Retina (tissue), 1 donor: ENCODE results near the gene AK8.

Experiments
- DNase-seq: peaks from one replicate; pipeline ENCODE4 v3.0.0-alpha.2; 2016

Gene AK8

GRCh38 chr9:132710333-132710732, 167.8 kb downstream of the AK8 start:
- no peak for DNase-seq

GRCh38 chr9:132708769-132709430, 169.2 kb downstream of the AK8 start:
- no peak for DNase-seq

GRCh38 chr9:132708239-132708638, 169.8 kb downstream of the AK8 start:
- no peak for DNase-seq

GRCh38 chr9:132703336-132703735, 174.7 kb downstream of the AK8 start:
- DNase-seq: no peak

GRCh38 chr9:132702254-132702653, 175.8 kb downstream of the AK8 start:
- DNase-seq: no peak

GRCh38 chr9:132699956-132700355, 178.1 kb downstream of the AK8 start:
- DNase-seq: no peak

GRCh38 chr9:132698989-132699388, 179.1 kb downstream of the AK8 start:
- no peak for DNase-seq

- DNase-seq: no peak
Observed at GRCh38 chr9:132697230-132697629, 180.9 kb downstream of the AK8 start.

- no peak for DNase-seq
Observed at GRCh38 chr9:132694144-132694543, 183.9 kb downstream of the AK8 start.

- DNase-seq: no peak
Observed at GRCh38 chr9:132690696-132691095, 187.4 kb downstream of the AK8 start.

GRCh38 chr9:132683873-132684272, 194.2 kb downstream of the AK8 start:
- no peak for DNase-seq

GRCh38 chr9:132681561-132681960, 196.5 kb downstream of the AK8 start:
- no peak for DNase-seq

- no peak for DNase-seq
Observed at GRCh38 chr9:132679946-132680625, 198.0 kb downstream of the AK8 start.

- DNase-seq: no peak
Observed at GRCh38 chr9:132677976-132678375, 200.1 kb downstream of the AK8 start.
